Fibroblast of gingiva (primary cell): ENCODE results near the gene UBE2I.
"Not testable (repeated sequence)": the region's sequence is repeated elsewhere in the genome, so short reads cannot be mapped to it uniquely, and the experiment has no call there.

Source experiments
- DNase-seq: peaks from one replicate; pipeline ENCODE4 v3.0.0-alpha.2; 2011; ENCODE audit warnings: low read depth

The UBE2I gene

DNA sequence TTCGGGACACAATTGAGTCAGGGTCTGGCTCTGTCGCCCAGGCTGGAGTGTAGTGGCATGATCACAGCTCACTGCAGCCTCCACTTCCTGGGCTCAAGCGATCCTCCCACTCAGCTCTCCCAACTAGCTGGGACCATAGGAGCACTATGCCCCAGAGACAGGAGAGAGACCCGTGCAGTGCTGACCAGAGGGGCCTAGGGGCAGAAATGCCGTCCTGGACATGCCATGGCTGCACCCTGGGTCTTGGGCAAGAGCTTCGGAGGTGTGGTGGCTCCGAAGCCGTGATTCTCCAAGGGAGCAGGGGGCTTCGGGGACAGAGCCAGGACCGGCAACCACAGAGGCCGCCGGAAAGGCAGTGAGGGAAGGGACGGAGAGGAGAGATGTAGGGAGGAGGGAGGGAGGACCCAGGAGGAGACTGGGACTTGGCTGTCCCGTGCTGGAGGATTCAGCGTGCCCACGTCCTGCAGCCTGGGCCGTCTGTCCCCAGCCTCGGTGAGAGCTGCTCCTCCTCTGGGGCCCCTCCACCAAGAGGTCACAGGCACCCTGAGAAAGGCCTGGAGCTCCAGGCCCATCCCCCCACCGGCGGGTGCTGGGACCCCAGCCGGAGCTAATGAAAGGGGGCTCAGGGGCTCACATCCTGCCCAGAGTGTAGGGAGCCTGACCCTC lies 31.7 kb upstream of the UBE2I start:
- DNase-seq, result no peak

DNA sequence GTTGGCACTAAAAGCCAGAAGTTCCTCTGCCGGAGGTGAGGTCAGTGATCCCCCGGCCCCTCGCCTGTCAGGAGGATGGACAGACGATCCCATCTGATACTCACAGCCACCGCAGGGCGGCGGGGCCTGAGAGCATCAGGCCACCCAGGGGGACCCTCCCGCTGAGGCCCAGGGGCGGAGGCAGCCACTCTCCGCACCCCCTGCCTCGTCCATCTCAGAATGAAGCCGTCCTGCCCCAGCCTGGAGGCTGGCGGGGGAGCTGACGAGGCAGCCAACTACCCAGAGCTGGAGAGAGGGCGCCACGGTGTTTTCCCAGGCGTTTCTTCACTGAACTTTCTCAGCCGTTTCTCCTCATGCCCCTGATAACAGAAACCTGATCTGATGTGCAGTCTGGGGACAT lies 31.0 kb upstream of the UBE2I start:
- DNase-seq, result no peak

GRCh38 chr16:1279081-1279944 lies 30.1 kb upstream of the UBE2I start:
- DNase-seq, result no peak

DNA sequence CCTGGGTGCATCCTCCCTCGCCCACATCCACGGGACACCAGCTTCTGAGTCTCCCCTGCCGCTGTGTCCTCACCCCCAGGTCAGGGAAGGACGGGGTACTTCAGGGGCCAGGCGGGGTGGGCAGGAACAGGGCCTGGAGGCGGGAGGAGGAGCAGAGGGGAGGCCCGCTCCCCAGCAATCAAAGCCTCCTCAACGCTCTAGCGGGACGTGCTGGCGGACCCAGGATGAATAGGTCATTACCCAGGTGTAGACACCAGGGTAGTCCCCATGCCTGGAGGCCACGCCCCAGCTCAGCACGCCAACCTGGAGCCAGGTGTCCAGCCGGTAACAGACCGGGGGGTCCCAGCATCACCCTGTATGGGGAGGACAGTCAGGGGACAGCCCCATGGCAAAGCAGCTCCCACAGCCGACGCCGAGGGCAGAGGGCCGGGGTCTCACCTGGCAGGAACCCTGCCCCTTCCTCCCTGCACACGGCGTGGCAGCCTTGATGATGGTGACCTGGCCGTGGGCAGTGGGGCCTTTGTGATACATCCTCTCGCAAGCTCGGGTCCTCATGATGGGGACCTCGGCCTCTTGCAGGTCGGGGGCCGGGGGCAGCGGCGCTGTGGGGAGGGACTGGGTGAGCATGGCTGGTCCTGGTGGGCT lies 29.4 kb upstream of the UBE2I start:
- DNase-seq, result no peak

DNA sequence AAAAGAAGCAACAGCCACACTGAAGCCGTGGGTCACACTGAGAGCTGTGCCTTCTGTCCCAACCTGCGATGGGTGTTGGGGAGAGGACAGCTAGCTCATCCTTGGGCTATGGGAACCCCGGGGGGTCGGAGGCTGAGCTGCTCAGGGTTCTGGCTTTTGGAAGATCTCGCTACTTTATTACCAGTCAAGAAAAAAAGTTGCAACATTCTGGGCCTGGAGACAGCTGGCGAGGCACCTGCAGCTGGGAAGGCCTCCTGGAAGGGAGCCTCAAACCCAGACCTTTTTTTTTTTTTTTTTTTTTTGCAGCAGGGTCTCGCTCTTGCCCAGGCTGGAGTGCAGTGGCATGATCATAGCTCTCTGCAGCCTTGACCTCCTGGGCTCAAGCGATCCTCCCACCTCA lies 28.7 kb upstream of the UBE2I start:
- no peak for DNase-seq

DNA sequence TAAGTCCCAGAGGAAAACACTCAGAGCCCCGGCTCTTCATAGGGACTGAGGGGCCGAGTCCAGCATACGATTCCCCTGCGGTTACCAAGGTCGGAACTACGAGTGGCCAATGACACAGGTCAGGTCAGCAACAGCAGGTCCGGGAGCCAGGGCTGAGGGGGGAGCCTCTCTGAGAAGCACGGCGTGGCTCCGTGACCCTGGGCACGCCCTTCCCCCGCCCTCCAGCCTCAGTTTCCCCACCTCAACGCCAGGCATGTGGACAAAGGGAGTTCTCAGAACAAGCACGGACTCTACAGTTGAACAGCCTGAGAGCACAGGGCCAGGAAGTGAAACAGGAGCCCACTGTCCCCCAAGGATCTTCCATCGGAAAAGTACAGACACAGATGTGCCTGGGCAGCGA lies 27.9 kb upstream of the UBE2I start:
- DNase-seq, result no peak

DNA sequence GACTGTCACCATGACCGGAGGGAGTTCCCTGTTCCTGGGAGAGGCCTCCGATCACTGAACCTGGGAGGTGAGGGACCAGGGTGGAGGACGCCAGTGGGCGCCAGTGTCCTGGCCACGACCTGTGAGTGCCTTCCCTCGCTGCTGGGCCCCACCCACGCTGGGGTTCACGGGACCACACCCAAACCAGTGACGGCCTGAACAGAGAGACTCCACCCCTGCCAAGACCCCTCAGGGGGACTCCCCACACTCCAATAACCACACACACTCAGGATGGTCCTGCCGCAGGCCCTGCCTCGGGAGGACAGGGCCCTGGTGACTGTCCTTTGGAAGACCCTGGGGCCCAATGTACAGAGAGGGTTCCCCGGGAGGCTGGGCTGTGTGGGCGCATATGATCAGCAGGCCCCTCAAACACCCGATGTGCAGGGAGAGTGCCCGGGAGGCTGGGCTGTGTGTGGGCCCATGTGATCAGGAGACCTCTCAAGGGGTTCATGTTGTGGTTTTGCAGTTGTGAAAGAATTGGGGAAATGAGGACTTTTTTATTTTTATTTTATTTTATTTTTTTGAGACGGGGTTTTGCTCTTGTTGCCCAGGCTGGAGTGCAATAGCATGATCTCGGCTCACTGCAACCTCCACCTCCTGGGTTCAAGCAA lies 27.0 kb upstream of the UBE2I start:
- DNase-seq, result no peak

- no peak for DNase-seq
Observed at GRCh38 chr16:1283296-1283695, 26.1 kb upstream of the UBE2I start.

GRCh38 chr16:1283996-1284616 lies 25.3 kb upstream of the UBE2I start:
- DNase-seq, result no peak

- no peak for DNase-seq
Observed at GRCh38 chr16:1285669-1286512, 23.5 kb upstream of the UBE2I start.

- no peak for DNase-seq
Observed at GRCh38 chr16:1286513-1287094, 22.8 kb upstream of the UBE2I start.

DNA sequence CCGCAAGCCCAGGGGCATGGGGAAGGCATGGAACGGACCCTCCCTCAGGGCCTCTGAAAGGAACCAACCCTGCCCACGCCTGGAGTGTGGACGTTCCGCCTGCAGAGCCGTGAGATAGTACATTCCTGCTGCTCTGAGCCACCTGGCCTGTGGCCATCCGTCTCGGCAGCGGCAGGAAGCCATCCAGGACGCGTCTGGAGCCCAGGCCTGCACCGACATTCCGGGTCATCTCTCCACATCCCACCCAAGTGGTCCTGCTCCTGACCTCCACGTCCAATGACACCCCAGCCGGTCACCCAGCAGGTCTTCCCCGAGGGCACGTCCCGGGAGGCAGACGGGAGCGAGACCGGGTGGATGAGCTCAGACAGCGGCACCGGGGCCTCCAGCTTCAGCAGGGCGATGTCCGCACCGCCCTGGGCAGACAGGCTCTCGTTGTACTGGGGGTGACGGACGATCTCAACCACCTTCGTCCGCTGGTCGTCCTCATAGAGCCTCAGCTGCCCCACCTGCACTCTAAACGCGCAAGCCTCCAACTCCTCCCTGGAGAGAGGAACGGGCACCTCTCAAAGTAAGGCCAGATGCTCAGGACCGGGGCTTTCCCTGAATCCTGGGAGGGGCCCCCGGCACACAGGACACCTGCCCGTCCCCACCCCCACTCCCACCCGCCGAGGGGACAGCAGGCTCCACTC lies 21.3 kb upstream of the UBE2I start:
- DNase-seq, result no peak

GRCh38 chr16:1288813-1289476 lies 20.5 kb upstream of the UBE2I start:
- DNase-seq, result no peak

DNA sequence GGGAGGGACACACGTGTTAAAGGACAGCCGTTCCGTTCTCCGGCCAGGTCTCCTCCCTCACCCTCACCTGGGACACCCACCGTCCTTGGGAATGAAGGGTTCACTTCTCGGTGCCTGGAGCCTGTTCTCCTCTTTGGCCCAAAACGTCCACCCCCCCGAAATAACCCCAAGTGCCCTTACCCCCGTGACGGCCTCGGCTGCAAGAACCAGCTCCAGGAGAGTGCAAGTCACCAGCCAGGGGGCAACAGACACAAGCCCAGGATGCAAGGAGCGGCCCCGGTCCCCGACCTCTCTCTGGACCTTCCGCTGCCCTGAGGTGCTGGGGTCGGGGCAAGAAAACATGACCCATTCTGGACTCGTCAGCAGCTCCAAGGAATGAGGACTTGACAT lies 20.0 kb upstream of the UBE2I start:
- no peak for DNase-seq

GRCh38 chr16:1290063-1290501 lies 19.4 kb upstream of the UBE2I start:
- DNase-seq, result no peak

DNA sequence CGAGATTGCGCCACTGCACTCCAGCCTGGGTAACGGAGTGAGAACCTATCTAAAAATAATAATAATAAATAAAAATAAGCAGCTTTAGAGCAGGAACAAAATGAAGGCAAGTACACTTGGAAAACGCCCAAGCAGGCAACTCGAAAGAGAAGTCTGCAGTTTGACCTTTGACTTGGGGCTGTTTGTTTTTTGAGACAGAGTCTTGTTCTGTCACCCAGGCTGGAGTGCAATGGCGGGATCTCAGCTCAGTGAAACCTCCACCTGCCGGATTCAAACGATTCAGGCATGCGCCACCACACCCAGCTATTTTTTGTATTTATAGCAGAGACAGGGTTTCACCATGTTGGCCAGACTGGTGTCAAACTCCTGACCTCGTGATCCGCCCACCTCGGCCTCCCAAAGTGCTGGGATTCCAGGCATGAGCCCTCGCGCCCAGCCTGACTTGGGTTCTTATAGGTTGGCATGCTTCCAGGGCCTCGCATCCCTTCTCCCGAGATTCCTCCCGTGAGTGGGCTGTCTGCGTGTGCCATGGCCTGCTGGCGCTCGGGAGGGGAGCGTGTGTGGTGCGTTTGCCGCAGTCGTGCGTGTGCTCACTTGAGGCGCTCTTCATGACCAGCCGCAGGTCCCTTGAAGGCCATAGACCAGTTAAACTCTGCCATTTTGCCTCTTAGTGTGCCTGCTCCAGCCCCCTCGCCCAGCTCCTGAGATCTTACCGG lies 18.4 kb upstream of the UBE2I start:
- DNase-seq, result no peak

DNA sequence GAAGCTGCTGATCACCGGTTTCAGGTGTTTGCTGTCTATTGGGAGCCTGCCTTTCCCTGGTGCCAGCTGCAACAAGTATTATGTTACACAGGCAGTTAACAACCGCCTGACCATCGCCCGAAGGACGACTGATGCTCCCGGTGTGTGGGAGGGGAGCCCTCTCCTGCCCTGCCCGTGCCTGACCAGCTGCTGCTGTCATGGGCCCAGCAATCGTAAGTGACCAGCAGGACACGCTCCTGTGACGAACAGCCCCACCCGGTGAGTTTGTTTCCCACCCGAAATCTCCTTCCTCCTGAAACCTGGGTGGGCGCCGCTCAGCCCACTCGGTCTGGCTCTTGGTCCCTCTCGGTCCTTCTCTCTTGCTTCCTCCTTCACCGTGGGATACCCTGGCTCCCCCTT lies 17.9 kb upstream of the UBE2I start:
- DNase-seq, result no peak

- not testable (repeated sequence) for DNase-seq
Observed at GRCh38 chr16:1292208-1292607, 17.2 kb upstream of the UBE2I start.

GRCh38 chr16:1292808-1293207 lies 16.6 kb upstream of the UBE2I start:
- DNase-seq, result not testable (repeated sequence)
